Smooth muscle cell (in vitro differentiated cells): ENCODE measurements around the gene SNX1. TPM values are rescaled to one million over a fixed set of nuclear protein-coding genes. Genes with fewer than 3 reads are reported as not detected.
A peak's percentile ranks its signal among the peaks of the same experiment; 100 is the strongest.

Experiments
- DNase-seq: peaks from one replicate; lab custom pipeline; 2025; ENCODE audit not compliant: unreplicated experiment; lab: John Stamatoyannopoulos, UW
- H2AFZ ChIP-seq: fragments of 200-600 bp; sonication (generic); 2 replicates; pipeline ENCODE4 v1.6.0; 2016; ENCODE audit warnings: antibody characterized with exemption, low read depth, mild to moderate bottlenecking
- H3F3A ChIP-seq: fragments of 200-600 bp; sonication (generic); 2 replicates; pipeline ENCODE4 v1.6.0; 2017; ENCODE audit warnings: antibody characterized with exemption, low read depth
- H3K27ac ChIP-seq: fragments of 200-600 bp; sonication (generic); 2 replicates; pipeline ENCODE4 v1.5.1; 2016; ENCODE audit warnings: low read depth, mild to moderate bottlenecking
- H3K27me3 ChIP-seq: fragments of 200-600 bp; sonication (generic); 2 replicates; pipeline ENCODE4 v1.6.1; 2016; ENCODE audit warnings: low read depth, mild to moderate bottlenecking
- H3K36me3 ChIP-seq: fragments of 200-600 bp; sonication (generic); 2 replicates; pipeline ENCODE4 v1.5.1; 2016; ENCODE audit warnings: low read depth
- H3K4me1 ChIP-seq: fragments of 200-600 bp; sonication (generic); 2 replicates; pipeline ENCODE4 v1.5.1; 2016; ENCODE audit warnings: low read depth
- H3K4me2 ChIP-seq: fragments of 200-600 bp; sonication (generic); 2 replicates; pipeline ENCODE4 v1.6.0; 2016; ENCODE audit warnings: mild to moderate bottlenecking
- H3K4me3 ChIP-seq: fragments of 200-600 bp; sonication (generic); 2 replicates; pipeline ENCODE4 v1.5.1; 2016; ENCODE audit warnings: mild to moderate bottlenecking
- H3K79me2 ChIP-seq: fragments of 200-600 bp; sonication (generic); 2 replicates; pipeline ENCODE4 v1.6.0; 2016; ENCODE audit warnings: low read depth, mild to moderate bottlenecking
- H3K9ac ChIP-seq: fragments of 200-600 bp; sonication (generic); 2 replicates; pipeline ENCODE4 v1.6.0; 2016; ENCODE audit warnings: low read depth
- H3K9me3 ChIP-seq: fragments of 200-600 bp; sonication (generic); replicated peaks from 2 replicates; pipeline ENCODE4 v1.5.1; 2016; ENCODE audit warnings: low read depth
- H4K20me1 ChIP-seq: fragments of 200-600 bp; sonication (generic); 2 replicates; pipeline ENCODE4 v1.6.0; 2016; ENCODE audit warnings: low read depth
- WGBS: methylation state at CpG from one replicate; pipeline ENCODE4 v1.1.7; 2016; ENCODE audit warnings: low lambda C conversion rate; 5-methylcytosine and 5-hydroxymethylcytosine counted together
- polyA plus RNA-seq: library from polyadenylated mRNA; unstranded; fragments of >200 nt; fragmentation: Nextera tagmentation; extraction: Ambion mirVana; gene quantifications from 2 replicates; pipeline ENCODE4 v1.2.1, GENCODE V29; 2016
- total RNA-seq: library from RNA; depleted of rRNA; stranded (reverse); fragments of >200 nt; gene quantifications from 2 replicates; pipeline ENCODE4 v1.2.3, GENCODE V29; 2014
- TF ChIP-seq, protein P1 (sequence below): fragments of 200-600 bp; sonication (generic); IDR thresholded peaks from 2 replicates; pipeline ENCODE4 v1.5.1; 2017; ENCODE audit warnings: borderline replicate concordance, mild to moderate bottlenecking, antibody characterized with exemption; ENCODE audit not compliant: insufficient read depth, poor library complexity, severe bottlenecking

Gene SNX1
- total and polyA plus RNA-seq, 2 experiments from 2014 or later = 33.8 to 41.2 TPM

DNA sequence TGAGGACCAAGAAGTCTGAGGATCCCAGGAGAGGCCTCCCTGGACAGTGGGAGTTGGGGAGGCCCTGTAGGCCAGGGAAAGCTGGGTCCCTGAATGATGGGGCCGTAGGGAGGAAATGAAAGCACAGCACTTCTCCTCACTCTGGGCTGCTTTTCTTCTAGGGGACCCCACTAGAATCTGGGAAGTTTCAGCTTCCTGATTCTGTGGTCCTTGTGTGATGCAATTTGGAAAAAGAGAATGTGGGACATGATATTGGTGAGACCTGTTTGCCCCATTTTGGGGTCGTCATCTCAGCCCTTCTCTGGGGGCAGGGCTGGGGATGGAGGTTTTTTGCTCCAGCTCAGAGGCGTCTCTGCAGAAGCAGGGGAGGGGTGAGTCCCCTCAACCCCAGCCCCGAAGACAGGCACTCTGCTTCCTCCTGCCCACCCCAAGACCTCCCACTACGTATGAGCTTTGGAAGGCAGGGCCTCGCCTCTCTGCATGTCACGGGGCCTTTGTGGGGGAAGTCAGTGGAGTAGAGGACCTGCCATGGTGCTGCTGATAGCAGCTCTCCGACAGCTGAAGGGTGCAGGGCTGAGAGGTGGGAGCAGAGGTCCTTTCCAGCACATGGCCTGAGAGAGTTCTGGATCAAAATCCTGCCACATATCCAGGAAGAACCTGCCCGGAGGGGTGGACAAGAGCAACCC lies 54.3 kb downstream of the SNX1 start:
- DNase-seq = no peak

DNA sequence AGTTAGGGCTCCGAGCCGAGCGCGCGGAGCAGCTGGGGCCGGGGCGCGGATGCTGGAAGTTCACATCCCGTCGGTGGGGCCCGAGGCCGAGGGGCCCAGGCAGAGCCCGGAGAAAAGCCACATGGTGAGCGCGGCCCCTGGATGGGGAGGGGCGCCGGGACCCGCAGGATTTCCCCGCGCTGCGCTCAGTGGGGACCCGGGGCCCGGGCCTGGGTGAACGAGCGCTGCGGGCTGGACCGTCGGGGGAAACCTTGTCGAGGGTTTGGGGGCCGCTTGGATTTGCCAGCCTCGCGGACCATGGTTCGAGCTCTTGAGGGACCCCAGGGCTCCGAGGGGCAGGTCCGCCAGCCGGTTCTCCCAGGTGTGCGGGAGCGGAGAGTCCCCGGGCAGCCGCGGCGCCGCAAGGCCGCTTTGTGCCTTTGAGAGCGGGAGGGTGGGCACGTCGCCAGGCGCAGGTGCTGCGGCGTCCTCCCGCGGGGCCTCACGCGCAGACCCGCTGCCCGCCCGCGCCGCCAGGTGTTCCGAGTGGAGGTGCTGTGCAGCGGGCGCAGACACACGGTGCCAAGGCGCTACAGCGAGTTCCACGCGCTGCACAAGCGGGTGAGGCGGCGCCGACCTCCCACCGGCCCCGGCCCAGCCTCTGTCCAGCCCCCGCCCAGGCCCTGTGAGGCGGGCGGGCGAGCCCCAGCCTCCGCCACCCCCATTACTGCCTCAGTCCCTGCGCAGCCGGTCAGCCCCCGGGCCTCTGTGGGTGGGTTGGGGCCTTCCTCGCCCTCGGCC lies 56.1 kb downstream of the SNX1 start, which contains the start of gene SNX22:
Gene SNX22, plus strand, starts transcription at position 5 of the 780 bp plus-strand sequence. Its CDS starts 45 bp downstream, at position 50.
- H3K9me3 ChIP-seq = no peaks in the 10 kb centered on the region
- TF ChIP-seq, protein P1, sequence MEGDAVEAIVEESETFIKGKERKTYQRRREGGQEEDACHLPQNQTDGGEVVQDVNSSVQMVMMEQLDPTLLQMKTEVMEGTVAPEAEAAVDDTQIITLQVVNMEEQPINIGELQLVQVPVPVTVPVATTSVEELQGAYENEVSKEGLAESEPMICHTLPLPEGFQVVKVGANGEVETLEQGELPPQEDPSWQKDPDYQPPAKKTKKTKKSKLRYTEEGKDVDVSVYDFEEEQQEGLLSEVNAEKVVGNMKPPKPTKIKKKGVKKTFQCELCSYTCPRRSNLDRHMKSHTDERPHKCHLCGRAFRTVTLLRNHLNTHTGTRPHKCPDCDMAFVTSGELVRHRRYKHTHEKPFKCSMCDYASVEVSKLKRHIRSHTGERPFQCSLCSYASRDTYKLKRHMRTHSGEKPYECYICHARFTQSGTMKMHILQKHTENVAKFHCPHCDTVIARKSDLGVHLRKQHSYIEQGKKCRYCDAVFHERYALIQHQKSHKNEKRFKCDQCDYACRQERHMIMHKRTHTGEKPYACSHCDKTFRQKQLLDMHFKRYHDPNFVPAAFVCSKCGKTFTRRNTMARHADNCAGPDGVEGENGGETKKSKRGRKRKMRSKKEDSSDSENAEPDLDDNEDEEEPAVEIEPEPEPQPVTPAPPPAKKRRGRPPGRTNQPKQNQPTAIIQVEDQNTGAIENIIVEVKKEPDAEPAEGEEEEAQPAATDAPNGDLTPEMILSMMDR = no peak
- H4K20me1 ChIP-seq = peaks cover 42% of the 10 kb centered on the region
- H3K27ac ChIP-seq = no peak within 1 kb of the TSS
- WGBS = 1% methylated on average over 56 of the region's 83 CpGs
- no peaks in the 10 kb centered on the region for H3K79me2 ChIP-seq
- no peak within 1 kb of the TSS for H2AFZ ChIP-seq
- H3F3A ChIP-seq = peaks cover 34% of the 10 kb centered on the region
- H3K27me3 ChIP-seq = peaks cover 22% of the 10 kb centered on the region
- H3K9ac ChIP-seq = no peak within 1 kb of the TSS
- peaks cover 7% of the 10 kb centered on the region for H3K4me1 ChIP-seq
- peak within 1 kb of the TSS; percentile 94 for H3K4me2 ChIP-seq
- H3K4me3 ChIP-seq = peak within 1 kb of the TSS; percentile 55
- DNase-seq = no peak
- no peaks in the 10 kb centered on the region for H3K36me3 ChIP-seq

More for the DNA sequence above, 54.3 kb downstream of the SNX1 start:
- WGBS = 87% methylated on average over 9 of the region's 9 CpGs
- Histone ChIP-seq H3K4me1 (peaks cover 7% of the 10 kb centered on the region), H3K9me3 (no peaks in the 10 kb centered on the region), H3K36me3 (no peaks in the 10 kb centered on the region), H3F3A (peaks cover 15% of the 10 kb centered on the region), H3K27me3 (peaks cover 22% of the 10 kb centered on the region), H4K20me1 (peaks cover 23% of the 10 kb centered on the region), H3K9ac (no peak overlapping the region), H3K4me2 (no peak overlapping the region), H3K79me2 (no peaks in the 10 kb centered on the region), H3K4me3 (no peak overlapping the region), H2AFZ (no peak overlapping the region), H3K27ac (no peak overlapping the region)
- TF ChIP-seq, protein P1 = no peak

DNA sequence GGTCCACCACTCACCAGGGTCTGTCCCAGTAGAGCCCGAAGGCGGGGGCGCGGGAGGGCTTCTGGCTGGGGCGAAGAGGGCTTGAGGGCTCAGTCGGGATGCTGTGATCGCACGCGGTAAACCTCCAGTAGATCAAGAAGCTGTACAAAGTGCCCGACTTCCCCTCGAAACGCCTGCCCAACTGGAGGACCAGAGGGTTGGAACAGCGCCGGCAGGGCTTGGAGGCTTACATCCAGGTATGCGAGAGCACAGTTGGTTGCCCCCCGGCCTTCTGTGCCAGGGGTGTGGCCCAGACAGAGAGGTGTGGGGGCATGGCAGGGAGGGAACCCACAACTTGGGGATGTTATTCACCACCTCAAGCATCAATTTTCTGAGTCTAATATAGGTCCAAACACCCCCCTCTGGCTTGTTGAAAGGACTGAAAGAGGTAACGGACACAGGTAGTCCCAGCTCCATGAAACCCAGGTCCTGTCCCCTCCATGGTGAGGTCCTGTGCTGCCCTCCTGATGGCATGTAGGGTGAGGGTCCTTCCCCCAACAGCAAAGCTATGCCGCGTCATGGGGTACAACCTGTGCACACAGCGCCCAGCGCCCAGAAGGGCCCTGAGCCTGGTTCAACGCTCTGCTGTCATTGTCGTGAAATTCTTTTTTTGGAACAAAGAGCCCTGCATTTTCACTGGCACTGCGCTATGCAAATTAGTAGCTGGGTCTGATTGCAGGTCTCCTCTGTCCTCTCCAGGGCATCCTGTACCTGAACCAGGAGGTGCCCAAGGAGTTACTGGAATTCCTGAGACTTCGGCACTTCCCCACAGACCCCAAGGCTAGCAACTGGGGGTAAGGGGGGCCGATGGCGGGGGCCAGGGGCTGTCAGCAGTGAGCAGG lies 57.0 kb downstream of the SNX1 start:
- Histone ChIP-seq H2AFZ (no peak overlapping the region), H4K20me1 (peaks cover 50% of the 10 kb centered on the region), H3K9me3 (no peaks in the 10 kb centered on the region), H3K79me2 (no peaks in the 10 kb centered on the region), H3K9ac (no peak overlapping the region), H3K36me3 (no peaks in the 10 kb centered on the region), H3K4me2 (peak overlapping the region; percentile 94), H3K27ac (no peak overlapping the region), H3K4me3 (peak overlapping the region; percentile 55), H3K27me3 (peaks cover 22% of the 10 kb centered on the region), H3K4me1 (peaks cover 7% of the 10 kb centered on the region), H3F3A (peaks cover 42% of the 10 kb centered on the region)
- WGBS = 34% methylated on average over 27 of the region's 27 CpGs
- no peak for DNase-seq
- TF ChIP-seq, protein P1 = no peak
